Measurements from ENCODE around the gene TACO1.

DNA sequence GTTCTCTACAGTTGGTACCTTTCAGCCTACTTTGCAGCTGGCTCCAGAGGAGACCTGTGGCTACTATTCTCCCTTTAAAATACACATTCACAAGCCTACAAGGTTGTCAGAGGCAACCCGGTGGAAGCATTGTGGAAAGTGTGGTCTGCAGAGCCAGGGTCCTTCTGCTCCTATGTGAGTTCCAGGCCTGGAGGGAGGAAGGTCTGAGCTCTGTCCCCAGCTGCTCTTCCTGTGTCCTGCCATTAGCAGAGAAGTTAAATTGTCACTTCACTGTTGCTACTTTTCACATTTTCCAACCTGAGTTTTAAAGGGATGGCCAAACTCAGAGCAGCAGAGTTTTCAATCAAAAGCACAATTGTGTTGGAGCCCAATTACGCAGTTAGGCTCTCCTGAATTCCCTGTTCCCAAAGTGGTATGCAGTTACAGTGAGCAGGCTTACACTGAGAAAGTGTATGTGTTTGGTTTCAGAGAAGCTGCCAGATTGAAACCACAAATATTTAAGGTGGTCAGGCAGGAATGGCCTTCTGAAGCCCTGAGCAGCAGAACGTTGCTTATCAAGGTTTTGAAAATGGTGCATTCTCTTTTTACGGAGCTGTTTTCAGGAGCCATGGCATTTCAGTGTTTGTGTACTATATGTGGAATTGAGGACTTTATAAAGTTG, 46.5 kb downstream of the TACO1 start:
- no peak for TF ChIP-seq CTCF (IDR thresholded peaks at IDR 0.05)
- no peak for TF ChIP-seq POLR2A (IDR thresholded peaks at IDR 0.05)

All from uterus (tissue), 2 donors.